Epithelial cell of proximal tubule (primary cell): Measurements from ENCODE around the gene RAB19. TPM values are rescaled to one million over a fixed set of nuclear protein-coding genes. Genes with fewer than 3 reads are reported as not detected.

Experiments
- DNase-seq: peaks from one replicate; pipeline ENCODE4 v3.0.0-alpha.2; 2011; ENCODE audit warnings: low read depth
- H3K4me3 ChIP-seq: 2 replicates; pipeline ENCODE4 v1.5.1; 2011; ENCODE audit warnings: low read depth, mild to moderate bottlenecking, low read length
- CTCF ChIP-seq: conservative IDR thresholded peaks from 2 replicates; pipeline ENCODE4 v1.5.1; 2012; ENCODE audit warnings: low read depth, mild to moderate bottlenecking, low read length
- total RNA-seq: library from RNA; depleted of rRNA; stranded (reverse); fragments of >200 nt; gene quantifications from 2 replicates; pipeline ENCODE4 v1.2.3, GENCODE V29; 2015

RAB19 gene
- total RNA-seq, 1 donor from 2014 or later, result 2.7 TPM

GRCh38 chr7:140369294-140369693 lies 34.6 kb upstream of the RAB19 start:
- TF ChIP-seq CTCF, result no peak
- DNase-seq, result no peak

GRCh38 chr7:140375323-140375722 lies 28.5 kb upstream of the RAB19 start:
- no peak for DNase-seq
- no peak overlapping the region for H3K4me3 ChIP-seq
- TF ChIP-seq CTCF, result no peak

More at GRCh38 chr7:140369294-140369693, 34.6 kb upstream of the RAB19 start:
- H3K4me3 ChIP-seq, result no peak overlapping the region

- no peak for TF ChIP-seq CTCF
- H3K4me3 ChIP-seq, result no peak overlapping the region
- DNase-seq, result no peak
Measured at GRCh38 chr7:140375892-140376730, 27.7 kb upstream of the RAB19 start.

- TF ChIP-seq CTCF, result no peak
- DNase-seq, result no peak
- H3K4me3 ChIP-seq, result no peak overlapping the region
Measured at GRCh38 chr7:140383954-140384713, 19.7 kb upstream of the RAB19 start.

- no peak for TF ChIP-seq CTCF
- no peak for DNase-seq
- no peak overlapping the region for H3K4me3 ChIP-seq
Measured at GRCh38 chr7:140384894-140385545, 18.8 kb upstream of the RAB19 start.

GRCh38 chr7:140389445-140389844 lies 14.4 kb upstream of the RAB19 start:
- DNase-seq, result no peak
- H3K4me3 ChIP-seq, result no peak overlapping the region
- no peak for TF ChIP-seq CTCF
